ENCODE data around the gene MPP4.

MPP4 gene, protein sequence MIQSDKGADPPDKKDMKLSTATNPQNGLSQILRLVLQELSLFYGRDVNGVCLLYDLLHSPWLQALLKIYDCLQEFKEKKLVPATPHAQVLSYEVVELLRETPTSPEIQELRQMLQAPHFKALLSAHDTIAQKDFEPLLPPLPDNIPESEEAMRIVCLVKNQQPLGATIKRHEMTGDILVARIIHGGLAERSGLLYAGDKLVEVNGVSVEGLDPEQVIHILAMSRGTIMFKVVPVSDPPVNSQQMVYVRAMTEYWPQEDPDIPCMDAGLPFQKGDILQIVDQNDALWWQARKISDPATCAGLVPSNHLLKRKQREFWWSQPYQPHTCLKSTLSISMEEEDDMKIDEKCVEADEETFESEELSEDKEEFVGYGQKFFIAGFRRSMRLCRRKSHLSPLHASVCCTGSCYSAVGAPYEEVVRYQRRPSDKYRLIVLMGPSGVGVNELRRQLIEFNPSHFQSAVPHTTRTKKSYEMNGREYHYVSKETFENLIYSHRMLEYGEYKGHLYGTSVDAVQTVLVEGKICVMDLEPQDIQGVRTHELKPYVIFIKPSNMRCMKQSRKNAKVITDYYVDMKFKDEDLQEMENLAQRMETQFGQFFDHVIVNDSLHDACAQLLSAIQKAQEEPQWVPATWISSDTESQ

DNA sequence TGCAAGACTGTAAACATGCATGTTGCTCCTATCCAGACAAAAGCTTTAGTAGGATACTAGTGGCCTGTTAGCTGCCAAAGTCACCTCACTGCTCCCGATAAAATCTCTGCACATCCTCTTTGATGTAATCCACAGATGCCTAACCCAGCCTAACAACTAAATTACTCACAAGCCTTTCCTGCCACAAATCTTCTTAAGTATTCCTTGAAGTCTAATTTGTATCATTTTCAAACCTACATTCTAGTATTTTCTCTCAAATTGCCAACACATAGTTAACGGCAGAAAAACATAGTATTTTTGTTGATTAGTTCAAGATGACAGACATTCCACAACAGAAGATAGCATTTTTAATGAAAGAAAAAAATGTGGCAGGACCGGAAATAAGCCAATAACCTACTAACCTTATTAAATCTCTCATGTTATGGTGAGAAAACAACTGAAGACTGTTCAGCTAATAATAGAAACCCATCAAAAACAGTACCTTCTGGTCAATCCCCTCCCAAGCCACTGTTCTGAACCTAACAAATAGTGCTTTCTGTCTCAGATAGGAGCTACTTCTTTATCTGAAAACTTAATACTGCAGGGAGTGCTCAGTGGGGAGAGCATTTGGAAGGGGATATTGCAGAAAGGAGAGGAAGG, at the start of gene MPP4:
MPP4 (minus strand) TSS at position 57 of the 639 bp plus-strand sequence. CDS start 4,690 bp downstream, outside the sequence.
- no peak for DNase-seq (ENCODE audit: low read depth)

DNA sequence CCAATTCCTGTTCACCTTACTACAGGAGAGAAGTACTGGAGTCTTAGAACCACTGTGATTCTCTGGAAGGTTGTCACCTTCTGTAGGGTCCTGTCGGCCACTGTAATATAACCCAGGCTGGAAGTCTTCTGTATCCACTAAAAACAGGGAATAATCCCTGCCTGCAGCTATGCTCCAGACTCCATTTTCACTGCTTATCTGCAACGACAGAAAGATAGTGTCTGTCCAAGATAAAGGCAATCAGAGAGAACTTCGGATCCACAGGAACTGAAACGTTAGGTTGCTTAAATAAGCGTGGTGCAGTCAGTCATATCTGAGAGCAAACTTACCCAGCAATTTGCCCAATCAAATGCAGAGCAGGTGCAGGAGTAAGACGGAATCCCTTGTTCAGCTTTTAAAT, 48.1 kb upstream of the MPP4 start:
- DNase-seq (ENCODE audit: low read depth), result no peak

DNA sequence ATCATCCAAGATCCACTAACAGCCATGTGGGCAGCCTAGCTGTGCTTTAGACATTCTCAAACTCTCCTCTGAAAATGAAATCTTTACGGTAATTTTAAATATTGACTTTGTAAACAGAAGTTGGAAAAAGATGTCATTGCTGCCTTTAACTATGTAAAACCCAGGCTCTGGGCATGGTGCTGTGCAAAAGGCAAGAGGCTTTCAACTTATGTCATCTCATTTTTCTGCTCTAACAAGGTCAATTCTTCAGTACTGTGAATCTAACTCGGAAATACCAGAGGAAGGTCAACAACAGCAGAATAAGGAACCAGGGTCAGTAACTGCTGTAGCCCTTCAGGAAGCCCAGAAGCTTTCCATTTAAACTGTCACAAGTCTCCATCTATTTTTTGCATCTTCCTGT, 37.0 kb upstream of the MPP4 start:
- no peak for DNase-seq (ENCODE audit: low read depth)

DNA sequence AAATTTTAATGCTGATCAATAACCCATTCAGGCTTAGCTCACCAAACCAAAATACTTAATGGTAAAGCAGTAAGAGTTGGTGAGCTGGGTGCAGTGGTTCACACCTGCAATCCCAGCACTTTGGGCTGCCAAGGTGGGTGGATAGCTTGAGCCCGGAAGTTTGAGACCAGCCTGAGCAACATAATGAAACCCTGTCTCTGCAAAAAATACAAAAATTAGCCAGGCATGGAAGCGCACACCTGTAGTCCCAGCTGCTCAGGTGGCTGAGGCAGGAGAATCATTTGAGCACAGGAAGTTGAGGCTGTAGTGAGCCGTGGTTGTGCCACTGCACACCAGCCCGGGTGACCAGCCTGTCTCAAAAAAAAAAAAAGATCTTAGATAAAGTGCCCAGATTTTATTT, 35.7 kb upstream of the MPP4 start:
- no peak for DNase-seq (ENCODE audit: low read depth)

DNA sequence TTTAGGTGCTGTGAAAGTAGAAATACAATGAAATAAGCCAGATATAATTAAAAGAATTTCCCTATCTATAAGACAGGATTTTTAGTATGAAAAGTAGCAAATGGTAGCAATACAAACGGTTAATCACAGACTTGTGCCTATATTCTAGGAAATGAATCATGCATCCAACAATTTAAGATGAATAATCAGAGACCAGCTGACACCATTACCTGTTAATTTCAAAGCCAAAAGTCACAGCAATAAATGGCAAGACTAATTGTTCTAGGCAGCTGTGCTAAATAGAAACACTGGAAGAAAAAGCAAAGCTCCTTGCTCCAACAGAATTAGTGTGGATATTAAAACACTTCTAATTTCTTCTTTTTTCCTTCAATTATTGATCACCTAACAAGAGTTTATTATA, 35.1 kb upstream of the MPP4 start:
- no peak for DNase-seq (ENCODE audit: low read depth)

DNA sequence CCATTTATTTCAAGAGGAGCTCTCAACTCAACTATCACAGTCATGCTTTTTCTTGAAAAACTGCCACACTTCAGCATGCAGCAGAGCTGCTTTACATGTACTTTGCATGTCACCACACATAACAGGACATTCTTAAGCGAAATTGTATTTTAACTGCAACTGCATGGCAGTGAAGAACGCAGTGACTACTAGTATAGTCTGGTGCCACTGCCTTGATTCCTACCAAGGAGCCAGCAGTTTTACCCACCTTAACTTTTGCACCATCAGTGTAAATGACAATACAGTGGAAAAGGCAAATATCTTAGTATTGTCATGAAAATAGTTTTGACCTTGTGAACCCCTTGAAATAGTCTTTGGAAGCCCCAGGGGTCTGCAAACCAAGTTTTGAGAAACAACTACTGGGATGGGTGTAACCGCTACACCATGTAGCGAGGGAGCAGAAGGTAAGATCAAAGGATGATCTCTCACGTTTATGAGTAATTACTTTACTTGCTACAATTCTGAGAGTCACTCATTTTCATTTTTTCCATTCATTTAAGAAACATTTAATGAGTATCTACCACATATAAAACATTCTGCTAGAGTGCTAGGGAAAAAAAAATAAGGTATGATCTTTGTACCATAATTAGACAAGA, 32.3 kb upstream of the MPP4 start:
- DNase-seq (ENCODE audit: low read depth), result no peak

DNA sequence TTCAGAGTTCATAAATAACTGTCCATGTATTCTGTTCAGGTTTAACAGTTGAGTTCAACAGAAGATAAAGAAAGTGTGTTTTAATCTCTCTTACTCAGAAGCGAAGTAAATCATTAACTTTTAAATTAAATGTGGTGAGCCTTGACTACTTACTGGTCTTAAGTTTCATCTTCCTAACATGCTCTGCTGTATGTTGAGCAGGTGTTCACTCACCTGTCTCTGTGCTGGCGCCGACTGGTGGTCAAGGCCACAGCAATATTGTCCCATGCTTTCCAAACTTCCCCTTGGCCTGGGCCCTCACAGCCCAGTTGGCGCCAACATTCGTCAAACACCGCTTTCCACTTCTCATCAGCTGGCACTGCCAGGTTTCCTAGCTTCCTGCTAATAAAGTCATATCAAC, 17.0 kb upstream of the MPP4 start:
- no peak for DNase-seq (ENCODE audit: low read depth)

DNA sequence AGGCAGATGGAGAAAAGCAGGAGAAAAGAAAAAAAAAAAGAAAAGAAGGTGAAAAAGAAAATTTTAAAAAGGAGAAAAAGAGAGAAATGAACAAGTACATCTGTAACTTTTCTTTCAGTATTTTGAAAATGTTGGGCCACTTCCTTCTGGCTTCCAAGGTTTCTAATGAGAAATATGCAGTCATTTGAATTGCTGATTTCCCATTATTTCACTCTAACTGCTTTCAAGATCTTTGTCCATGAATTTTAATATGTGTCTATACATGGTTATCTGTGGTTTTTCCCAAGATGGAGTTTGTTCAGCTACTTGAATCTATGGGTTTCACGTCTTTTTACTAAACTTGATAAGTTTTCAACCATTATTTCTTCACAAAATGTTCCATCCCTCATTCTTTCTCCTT, 14.3 kb upstream of the MPP4 start:
- DNase-seq (ENCODE audit: low read depth), result no peak

DNA sequence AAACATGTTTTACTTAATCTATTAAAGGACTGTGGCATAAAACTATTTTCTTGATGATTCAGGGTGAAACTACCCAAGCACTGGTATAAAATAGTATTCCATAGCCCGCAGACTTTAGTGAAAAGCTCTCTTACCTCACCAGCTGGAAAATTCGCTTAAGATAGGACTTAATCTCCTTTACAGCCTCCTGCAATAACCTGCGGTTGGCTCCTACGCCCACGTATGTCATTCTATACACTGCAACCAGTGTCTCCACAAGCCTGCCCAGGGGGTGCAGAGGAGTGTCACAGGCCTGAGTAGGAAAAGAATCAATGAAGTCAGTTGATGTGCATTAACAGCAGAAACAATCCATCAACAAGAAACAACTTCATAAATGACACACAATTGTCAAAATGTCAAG, 11.3 kb upstream of the MPP4 start:
- no peak for DNase-seq (ENCODE audit: low read depth)

DNA sequence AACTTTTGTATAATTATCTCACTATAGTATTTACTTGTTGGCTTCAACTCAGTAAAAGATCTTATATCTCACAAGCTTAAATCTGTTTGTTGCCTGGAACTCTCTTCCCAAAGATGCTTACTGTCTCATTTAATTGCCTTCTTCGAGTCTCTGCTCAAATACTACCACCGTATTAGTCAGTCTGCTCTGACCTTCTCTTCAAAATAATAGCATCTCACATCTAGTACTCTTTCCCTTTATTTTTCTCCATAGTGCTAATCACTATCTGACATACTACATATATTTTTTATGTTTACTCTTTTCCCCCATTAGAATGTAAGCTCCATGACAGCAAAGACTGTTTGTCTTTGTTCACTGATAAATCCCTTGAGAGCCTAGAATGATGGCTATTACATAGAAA, 10.6 kb upstream of the MPP4 start:
- no peak for DNase-seq (ENCODE audit: low read depth)

DNA sequence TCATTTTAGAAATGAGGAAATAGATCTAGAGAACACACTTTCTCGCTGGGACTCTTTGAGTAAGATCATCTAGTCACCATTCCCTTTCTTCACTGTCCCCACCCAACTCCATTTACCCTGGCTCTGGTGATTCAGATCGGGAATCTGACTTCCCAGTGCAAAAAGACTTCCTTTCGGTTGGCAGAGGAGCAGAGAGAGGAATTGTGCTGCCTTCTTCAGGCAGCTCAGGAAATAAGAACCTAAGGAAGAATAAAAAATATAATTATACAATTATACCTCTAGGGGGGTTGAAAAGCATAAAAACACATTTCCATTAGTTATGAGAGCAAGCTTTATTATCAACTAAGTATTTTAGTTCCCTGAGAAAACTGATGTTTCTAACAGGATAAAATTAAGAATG, 9.3 kb upstream of the MPP4 start:
- no peak for DNase-seq (ENCODE audit: low read depth)

DNA sequence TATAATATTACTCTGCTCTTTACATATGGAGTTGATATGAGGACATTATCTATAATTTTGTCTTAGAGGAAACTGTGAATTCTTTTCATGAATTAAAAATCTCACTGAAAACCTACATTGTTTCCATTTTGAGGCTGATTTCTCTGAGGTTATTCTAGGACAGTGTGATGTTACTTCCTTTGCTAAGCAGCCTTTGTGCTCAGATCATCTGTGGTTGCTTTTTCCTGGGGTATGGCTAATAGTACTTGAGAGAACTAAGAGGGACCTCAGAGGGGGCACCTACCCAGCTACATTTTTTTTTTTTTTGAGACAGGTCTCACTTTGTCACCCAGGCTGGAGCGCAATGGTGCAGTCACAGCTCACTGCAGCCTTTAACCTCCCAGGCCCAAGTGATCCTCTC, 8.7 kb upstream of the MPP4 start:
- DNase-seq (ENCODE audit: low read depth), result no peak

DNA sequence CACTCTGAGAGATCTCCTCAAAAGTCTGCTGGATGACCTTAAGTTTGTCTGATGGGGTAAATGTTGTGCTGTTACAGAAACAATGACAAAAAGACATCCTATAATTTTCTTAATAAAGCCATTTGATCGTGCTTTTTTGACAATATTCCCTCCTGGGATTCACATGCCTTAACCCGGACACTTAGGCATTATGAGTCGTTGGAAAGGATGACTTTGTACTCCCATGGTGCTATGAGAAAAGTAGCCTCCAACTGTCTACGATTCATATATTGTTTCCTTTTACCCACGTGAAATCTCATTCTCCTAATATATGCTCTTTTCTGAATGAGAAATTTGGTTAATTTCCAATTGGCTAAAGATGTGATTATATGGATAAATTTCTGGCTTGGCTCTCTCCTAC, 6.1 kb upstream of the MPP4 start:
- no peak for DNase-seq (ENCODE audit: low read depth)

DNA sequence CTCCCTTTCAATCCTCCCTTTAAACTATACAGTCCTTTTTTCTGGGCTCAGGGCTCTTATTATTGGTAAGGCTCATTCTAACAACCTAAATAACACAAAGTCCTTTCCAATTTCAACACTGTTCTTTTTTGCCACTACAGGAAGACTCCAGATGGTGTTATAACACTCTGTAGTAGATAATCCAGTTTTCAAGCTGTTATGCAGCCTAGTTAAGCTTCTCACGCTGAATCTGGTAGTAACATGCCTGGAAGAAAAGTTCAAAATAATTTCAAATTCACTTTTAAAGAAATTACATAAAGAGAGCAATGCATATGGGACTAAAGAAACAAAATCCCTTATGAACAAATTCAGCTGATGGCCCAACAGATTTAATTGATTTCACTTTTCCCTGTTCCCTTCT, 3.2 kb upstream of the MPP4 start:
- no peak for DNase-seq (ENCODE audit: low read depth)

DNA sequence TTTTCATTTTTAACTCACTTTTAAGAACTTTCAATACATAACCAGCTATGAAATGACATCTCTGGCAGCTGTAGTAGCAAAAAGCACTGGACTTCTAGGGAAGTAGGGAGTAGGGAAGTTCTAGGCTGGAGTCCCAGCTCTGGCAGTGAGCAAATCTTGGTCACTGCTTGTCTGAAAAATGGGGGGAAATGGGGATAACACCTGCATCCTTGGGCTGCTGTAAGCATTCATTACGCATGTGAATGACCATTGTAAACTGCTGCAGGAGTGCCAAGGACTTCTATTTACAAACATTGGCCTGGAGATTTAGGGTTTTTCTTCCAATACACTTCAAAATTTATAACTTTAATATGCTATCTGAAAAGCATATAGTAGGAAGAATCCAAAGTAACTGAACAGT, 972 bp upstream of the MPP4 start:
- no peak for DNase-seq (ENCODE audit: low read depth)

DNA sequence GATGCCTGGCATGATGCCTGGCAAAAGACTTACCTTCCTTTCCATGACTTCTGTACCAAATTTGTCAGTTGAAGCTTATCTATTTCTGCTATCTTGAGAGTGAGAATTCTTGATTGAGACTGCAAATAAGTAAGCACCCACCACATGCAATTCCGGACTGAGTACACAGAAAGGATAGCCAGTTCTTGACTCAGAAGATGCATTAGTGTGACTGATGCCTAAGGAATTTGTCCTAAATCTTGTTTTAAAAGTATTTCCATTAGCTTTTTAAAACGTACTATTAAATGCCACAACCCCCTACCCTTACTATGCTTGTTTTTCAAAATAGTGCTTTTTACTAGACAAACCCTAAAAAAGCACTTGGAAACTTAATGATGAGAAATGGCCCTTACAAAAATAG, 545 bp downstream of the MPP4 start:
- no peak for DNase-seq (ENCODE audit: low read depth)

DNA sequence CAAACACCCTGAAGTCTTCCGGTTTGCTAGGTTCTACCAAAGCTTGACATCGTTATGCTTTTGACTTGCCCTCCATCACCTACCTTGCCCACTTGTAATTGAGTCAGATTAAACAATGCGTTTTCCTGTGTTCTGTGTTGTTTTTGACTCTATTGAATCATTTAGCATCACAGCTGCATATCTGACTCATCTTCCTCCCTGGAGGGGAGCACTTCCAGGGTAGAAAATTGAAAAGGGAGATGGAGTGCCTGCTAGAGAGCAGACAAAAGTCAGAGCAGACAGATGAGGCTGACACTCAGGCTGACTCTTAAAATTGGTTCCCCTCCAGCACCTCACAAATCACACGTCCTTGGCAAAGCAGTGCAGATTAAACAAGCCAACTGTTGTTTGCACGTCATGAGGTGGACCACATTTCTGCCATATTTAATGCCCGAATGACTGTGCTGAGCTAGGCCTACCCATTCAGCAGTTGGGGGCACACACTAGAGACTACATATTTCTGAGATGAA, 2.2 kb downstream of the MPP4 start:
- no peak for DNase-seq (ENCODE audit: low read depth)

DNA sequence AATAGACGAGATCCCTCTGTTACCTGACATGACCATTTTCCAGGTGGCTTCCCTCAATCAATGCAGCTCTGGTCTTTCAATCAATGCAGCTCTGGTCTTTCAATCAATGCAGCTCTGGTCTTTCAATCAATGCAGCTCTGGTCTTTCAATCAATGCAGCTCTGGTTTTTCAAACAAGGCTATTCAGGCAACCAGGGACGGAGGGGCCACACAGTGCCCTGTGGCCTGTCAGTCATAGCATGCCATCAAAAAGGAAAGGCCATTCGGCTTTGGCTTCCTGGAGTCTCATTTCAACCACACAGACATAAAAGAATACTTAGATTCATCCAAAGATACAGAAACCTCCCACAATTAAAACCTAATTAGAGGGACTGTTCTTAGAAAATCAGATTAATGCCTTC, 13.3 kb downstream of the MPP4 start:
- no peak for DNase-seq (ENCODE audit: low read depth)

DNA sequence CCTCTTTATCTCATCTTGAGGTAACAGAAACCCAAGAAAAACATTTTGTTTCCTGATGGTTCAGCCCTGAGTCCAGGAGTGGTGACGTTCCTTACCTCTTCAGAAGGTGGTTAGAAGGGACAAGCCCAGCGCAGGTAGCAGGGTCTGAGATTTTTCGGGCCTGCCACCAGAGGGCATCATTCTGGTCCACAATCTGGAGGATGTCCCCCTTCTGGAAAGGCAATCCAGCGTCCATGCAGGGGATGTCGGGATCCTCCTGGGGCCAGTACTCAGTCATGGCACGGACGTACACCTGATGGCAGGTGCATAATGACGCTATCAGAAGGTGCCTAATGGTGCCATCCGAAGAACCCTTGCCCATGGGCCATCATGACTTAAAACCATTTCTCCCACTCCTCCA, 17.7 kb downstream of the MPP4 start:
- DNase-seq (ENCODE audit: low read depth), result no peak

DNA sequence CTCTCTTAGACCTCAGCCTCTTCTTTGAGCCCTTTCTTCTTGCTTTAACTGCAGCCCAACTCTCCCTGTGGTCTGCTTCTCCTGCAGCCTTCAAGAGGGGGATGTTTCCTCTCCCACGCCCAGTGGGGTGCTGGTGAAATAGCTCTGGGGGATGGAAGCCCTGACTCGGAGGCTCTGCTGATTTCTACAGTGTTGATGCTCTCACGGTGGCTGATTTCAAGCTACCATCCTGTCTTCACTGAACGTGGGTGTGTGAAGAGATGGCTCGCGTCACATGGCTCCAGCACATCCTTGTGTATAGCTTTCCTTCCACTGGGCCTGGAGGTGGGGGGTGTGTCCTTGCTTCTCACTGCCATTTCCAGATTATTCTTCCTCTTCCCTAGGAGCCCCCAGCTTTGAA, 20.0 kb downstream of the MPP4 start:
- no peak for DNase-seq (ENCODE audit: low read depth)

DNA sequence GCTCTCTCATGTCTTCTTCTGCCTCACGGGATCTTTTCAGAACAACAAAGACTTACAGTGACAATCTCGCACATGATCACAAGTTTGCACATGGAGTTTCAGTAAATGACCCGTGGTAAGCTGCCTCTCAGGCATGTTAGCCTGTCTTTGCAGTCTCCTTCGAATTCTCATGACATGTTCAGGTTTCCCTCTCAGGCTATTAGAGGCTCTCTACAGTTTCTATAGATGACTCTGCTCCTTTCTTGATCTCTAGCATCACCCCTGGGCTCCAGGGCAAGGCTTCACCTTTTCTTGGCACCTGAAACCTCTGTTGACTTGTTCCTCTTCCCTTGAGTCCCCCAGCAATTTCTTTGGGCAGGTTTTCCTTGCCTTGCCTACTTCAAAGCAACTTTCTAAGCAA, 23.0 kb downstream of the MPP4 start:
- no peak for DNase-seq (ENCODE audit: low read depth)

DNA sequence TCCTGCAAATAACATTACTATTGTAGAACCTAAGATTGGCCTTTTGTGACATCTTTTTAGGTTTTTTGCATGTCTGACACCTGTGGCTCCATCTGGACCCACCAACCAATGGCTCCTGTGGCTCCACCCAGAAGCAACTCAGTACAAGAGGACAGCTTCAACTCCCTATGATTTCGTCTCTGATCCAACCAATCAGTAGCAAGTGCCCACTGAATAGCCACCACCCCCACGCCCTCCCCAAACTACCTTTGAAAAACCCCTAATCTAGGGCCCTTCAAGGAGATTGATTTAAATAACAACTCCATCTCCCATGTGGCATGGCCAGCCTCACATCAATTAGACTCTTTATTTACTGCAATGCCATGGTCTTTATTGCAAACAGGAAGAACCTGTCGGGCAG, 23.6 kb downstream of the MPP4 start:
- no peak for DNase-seq (ENCODE audit: low read depth)

DNA sequence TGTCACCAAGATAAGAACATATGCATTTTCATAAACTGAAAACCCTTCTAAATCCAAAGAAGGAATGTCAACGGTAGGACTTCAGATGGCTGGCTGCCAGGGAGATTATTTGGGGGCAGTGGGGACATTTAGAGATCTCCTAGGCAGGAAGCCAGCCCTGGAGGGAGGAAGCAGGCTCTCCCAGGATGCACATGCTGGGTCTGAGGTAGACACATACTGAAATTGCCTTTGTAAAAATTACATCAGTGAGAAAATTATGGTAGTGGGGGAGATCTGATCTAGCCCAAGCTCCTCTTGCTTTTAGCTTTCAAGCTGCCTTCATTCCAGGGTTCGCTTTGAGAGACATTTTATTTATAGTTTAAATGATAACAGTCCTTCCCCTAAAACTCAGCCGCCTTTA, 24.1 kb downstream of the MPP4 start:
- DNase-seq (ENCODE audit: low read depth), result no peak

All from stimulated activated CD8-positive, alpha-beta memory T cell treated with anti-CD3 and anti-CD28 coated beads, Interleukin-12 subunit alpha, Interleukin-12 subunit beta, amount 100 ng/mL, for 4 hours (primary cell).